WTC11 (cell line): Measurements from ENCODE around the gene DMD. TPM values are rescaled to one million over a fixed set of nuclear protein-coding genes. Genes with fewer than 3 reads are reported as not detected.

Source experiments
- ATAC-seq: fragments of 200-7000 bp; cut with Tn5 transposase; 2 replicates; pipeline ENCODE4 v1.10.0; 2021; ENCODE audit warnings: mild to moderate bottlenecking, moderate library complexity
- CTCF ChIA-PET: fragments of 300-600 bp; sonication (Branson Sonifier 250); formaldehyde crosslinking; loops from one replicate; lab custom pipeline; 2021; ENCODE audit warnings: antibody characterized with exemption; lab: Charles Lee
- POLR2A ChIA-PET: fragments of 350-600 bp; sonication (Branson Sonifier 250); formaldehyde crosslinking; loops from one replicate; lab custom pipeline; 2021; ENCODE audit warnings: antibody characterized with exemption; lab: Charles Lee
- DNase-seq: peaks from one replicate; pipeline ENCODE4 v3.0.0; 2021; ENCODE audit warnings: low spot score
- H3K27ac Mint-ChIP-seq: 2 replicates; pipeline ENCODE4 v1.8.0; 2021; ENCODE audit warnings: mixed read lengths
- H3K27me3 Mint-ChIP-seq: 2 replicates; pipeline ENCODE4 v1.8.0; 2021; ENCODE audit warnings: low read depth, mild to moderate bottlenecking, moderate library complexity, mixed read lengths
- H3K36me3 Mint-ChIP-seq: 2 replicates; pipeline ENCODE4 v1.8.0; 2021; ENCODE audit warnings: mixed read lengths
- H3K4me1 Mint-ChIP-seq: 2 replicates; pipeline ENCODE4 v1.8.0; 2022; ENCODE audit warnings: mixed read lengths
- H3K4me3 Mint-ChIP-seq: 2 replicates; pipeline ENCODE4 v1.8.0; 2021; ENCODE audit warnings: mild to moderate bottlenecking, moderate library complexity, mixed read lengths
- H3K9me3 Mint-ChIP-seq: 2 replicates; pipeline ENCODE4 v1.8.0; 2021; ENCODE audit warnings: mixed read lengths
- ATF1 ChIP-seq: sonication (generic); formaldehyde crosslinking; IDR thresholded peaks from 2 replicates; pipeline ENCODE4 v1.8.1; 2023; ENCODE audit warnings: mild to moderate bottlenecking, moderate library complexity, missing genetic modification reagents
- CREB1 ChIP-seq: sonication (generic); formaldehyde crosslinking; IDR thresholded peaks from 2 replicates; pipeline ENCODE4 v1.8.0; 2023; ENCODE audit warnings: mild to moderate bottlenecking, missing genetic modification reagents
- FOXJ3 ChIP-seq: sonication (generic); formaldehyde crosslinking; IDR thresholded peaks from 2 replicates; pipeline ENCODE4 v1.9.0; 2021; ENCODE audit warnings: missing genetic modification reagents, mild to moderate bottlenecking, borderline replicate concordance
- FOXP1 ChIP-seq: sonication (generic); formaldehyde crosslinking; IDR thresholded peaks from 2 replicates; pipeline ENCODE4 v1.8.0; 2022; ENCODE audit warnings: missing genetic modification reagents, mild to moderate bottlenecking, moderate library complexity, borderline replicate concordance
- GABPB1 ChIP-seq: sonication (generic); formaldehyde crosslinking; IDR thresholded peaks from 2 replicates; pipeline ENCODE4 v1.8.1; 2023; ENCODE audit warnings: mild to moderate bottlenecking, missing genetic modification reagents
- GRHL2 ChIP-seq: fragments of 250-450 bp; sonication (Bioruptor Pico); IDR thresholded peaks from 2 replicates; pipeline ENCODE4 v1.8.0; 2022; ENCODE audit warnings: mild to moderate bottlenecking, moderate library complexity; ENCODE audit not compliant: insufficient replicate concordance, severe bottlenecking
- HMGA2 ChIP-seq: fragments of 250-450 bp; sonication (Bioruptor Pico); IDR thresholded peaks from 2 replicates; pipeline ENCODE4 v1.4.0; 2021; ENCODE audit warnings: mild to moderate bottlenecking, moderate library complexity
- MLX ChIP-seq: sonication (generic); formaldehyde crosslinking; IDR thresholded peaks from 2 replicates; pipeline ENCODE4 v1.8.1; 2023; ENCODE audit warnings: mild to moderate bottlenecking, missing genetic modification reagents, moderate library complexity
- NFE2L1 ChIP-seq: sonication (generic); formaldehyde crosslinking; IDR thresholded peaks from 2 replicates; pipeline ENCODE4 v1.8.1; 2023; ENCODE audit warnings: missing genetic modification reagents
- RELA ChIP-seq: sonication (generic); formaldehyde crosslinking; IDR thresholded peaks from 2 replicates; pipeline ENCODE4 v1.8.1; 2022; ENCODE audit warnings: missing genetic modification reagents, mild to moderate bottlenecking, borderline replicate concordance
- STAT6 ChIP-seq: sonication (generic); formaldehyde crosslinking; conservative IDR thresholded peaks from 2 replicates; pipeline ENCODE4 v1.8.1; 2023; ENCODE audit warnings: mild to moderate bottlenecking, low read depth, missing genetic modification reagents, moderate library complexity
- ZNF121 ChIP-seq: sonication (generic); formaldehyde crosslinking; IDR thresholded peaks from 2 replicates; pipeline ENCODE4 v1.8.0; 2023; ENCODE audit warnings: missing genetic modification reagents
- ZNF416 ChIP-seq: fragments of 250-450 bp; sonication (Bioruptor Pico); IDR thresholded peaks from 2 replicates; pipeline ENCODE4 v1.9.0; 2021; ENCODE audit warnings: mild to moderate bottlenecking, inconsistent platforms
- ZSCAN18 ChIP-seq: fragments of 250-450 bp; sonication (Bioruptor Pico); IDR thresholded peaks from 2 replicates; pipeline ENCODE4 v2.1.2; 2022; ENCODE audit warnings: mild to moderate bottlenecking, moderate library complexity
- total RNA-seq: library from RNA; stranded (reverse); gene quantifications from 3 replicates; pipeline ENCODE4 v1.2.3, GENCODE V29; 2021
- TF ChIP-seq, protein P1 (sequence below): sonication (generic); formaldehyde crosslinking; IDR thresholded peaks from 2 replicates; pipeline ENCODE4 v1.8.0; 2022; ENCODE audit warnings: mild to moderate bottlenecking, missing genetic modification reagents
- TF ChIP-seq, protein P2 (sequence below): sonication (generic); formaldehyde crosslinking; IDR thresholded peaks from 2 replicates; pipeline ENCODE4 v1.8.1; 2023; ENCODE audit warnings: mild to moderate bottlenecking, moderate library complexity, missing genetic modification reagents
- TF ChIP-seq, protein P3 (sequence below): sonication (generic); formaldehyde crosslinking; IDR thresholded peaks from 2 replicates; pipeline ENCODE4 v1.8.0; 2022; ENCODE audit warnings: missing genetic modification reagents
- TF ChIP-seq, protein P4 (sequence below): fragments of 250-450 bp; sonication (Bioruptor Pico); IDR thresholded peaks from 2 replicates; pipeline ENCODE4 v1.9.0; 2021; ENCODE audit warnings: moderate library complexity, mild to moderate bottlenecking, inconsistent platforms, borderline replicate concordance
- TF ChIP-seq, protein P5 (sequence below): fragments of 250-450 bp; sonication (Bioruptor Pico); IDR thresholded peaks from 2 replicates; pipeline ENCODE4 v1.9.0; 2021; ENCODE audit warnings: mild to moderate bottlenecking

Gene DMD
- total RNA-seq, 1 experiment from 2014 or later, result 9.1 TPM

- TF ChIP-seq, protein P1, sequence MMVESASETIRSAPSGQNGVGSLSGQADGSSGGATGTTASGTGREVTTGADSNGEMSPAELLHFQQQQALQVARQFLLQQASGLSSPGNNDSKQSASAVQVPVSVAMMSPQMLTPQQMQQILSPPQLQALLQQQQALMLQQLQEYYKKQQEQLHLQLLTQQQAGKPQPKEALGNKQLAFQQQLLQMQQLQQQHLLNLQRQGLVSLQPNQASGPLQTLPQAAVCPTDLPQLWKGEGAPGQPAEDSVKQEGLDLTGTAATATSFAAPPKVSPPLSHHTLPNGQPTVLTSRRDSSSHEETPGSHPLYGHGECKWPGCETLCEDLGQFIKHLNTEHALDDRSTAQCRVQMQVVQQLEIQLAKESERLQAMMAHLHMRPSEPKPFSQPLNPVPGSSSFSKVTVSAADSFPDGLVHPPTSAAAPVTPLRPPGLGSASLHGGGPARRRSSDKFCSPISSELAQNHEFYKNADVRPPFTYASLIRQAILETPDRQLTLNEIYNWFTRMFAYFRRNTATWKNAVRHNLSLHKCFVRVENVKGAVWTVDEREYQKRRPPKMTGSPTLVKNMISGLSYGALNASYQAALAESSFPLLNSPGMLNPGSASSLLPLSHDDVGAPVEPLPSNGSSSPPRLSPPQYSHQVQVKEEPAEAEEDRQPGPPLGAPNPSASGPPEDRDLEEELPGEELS, result no peak
- TF ChIP-seq ZSCAN18 (CRISPR knock-in tag), result no peak
- TF ChIP-seq ZNF121 (CRISPR knock-in tag), result no peak
- no peak for TF ChIP-seq NFE2L1 (CRISPR knock-in tag)
- TF ChIP-seq, protein P2, sequence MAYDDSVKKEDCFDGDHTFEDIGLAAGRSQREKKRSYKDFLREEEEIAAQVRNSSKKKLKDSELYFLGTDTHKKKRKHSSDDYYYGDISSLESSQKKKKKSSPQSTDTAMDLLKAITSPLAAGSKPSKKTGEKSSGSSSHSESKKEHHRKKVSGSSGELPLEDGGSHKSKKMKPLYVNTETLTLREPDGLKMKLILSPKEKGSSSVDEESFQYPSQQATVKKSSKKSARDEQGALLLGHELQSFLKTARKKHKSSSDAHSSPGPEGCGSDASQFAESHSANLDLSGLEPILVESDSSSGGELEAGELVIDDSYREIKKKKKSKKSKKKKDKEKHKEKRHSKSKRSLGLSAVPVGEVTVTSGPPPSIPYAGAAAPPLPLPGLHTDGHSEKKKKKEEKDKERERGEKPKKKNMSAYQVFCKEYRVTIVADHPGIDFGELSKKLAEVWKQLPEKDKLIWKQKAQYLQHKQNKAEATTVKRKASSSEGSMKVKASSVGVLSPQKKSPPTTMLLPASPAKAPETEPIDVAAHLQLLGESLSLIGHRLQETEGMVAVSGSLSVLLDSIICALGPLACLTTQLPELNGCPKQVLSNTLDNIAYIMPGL (CRISPR knock-in tag), result no peak
- TF ChIP-seq, protein P3, sequence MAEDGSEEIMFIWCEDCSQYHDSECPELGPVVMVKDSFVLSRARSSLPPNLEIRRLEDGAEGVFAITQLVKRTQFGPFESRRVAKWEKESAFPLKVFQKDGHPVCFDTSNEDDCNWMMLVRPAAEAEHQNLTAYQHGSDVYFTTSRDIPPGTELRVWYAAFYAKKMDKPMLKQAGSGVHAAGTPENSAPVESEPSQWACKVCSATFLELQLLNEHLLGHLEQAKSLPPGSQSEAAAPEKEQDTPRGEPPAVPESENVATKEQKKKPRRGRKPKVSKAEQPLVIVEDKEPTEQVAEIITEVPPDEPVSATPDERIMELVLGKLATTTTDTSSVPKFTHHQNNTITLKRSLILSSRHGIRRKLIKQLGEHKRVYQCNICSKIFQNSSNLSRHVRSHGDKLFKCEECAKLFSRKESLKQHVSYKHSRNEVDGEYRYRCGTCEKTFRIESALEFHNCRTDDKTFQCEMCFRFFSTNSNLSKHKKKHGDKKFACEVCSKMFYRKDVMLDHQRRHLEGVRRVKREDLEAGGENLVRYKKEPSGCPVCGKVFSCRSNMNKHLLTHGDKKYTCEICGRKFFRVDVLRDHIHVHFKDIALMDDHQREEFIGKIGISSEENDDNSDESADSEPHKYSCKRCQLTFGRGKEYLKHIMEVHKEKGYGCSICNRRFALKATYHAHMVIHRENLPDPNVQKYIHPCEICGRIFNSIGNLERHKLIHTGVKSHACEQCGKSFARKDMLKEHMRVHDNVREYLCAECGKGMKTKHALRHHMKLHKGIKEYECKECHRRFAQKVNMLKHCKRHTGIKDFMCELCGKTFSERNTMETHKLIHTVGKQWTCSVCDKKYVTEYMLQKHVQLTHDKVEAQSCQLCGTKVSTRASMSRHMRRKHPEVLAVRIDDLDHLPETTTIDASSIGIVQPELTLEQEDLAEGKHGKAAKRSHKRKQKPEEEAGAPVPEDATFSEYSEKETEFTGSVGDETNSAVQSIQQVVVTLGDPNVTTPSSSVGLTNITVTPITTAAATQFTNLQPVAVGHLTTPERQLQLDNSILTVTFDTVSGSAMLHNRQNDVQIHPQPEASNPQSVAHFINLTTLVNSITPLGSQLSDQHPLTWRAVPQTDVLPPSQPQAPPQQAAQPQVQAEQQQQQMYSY, result no peak
- no peak for TF ChIP-seq GRHL2
- no peak for TF ChIP-seq GABPB1
- TF ChIP-seq STAT6, result no peak
- TF ChIP-seq ATF1 (CRISPR knock-in tag), result no peak
- TF ChIP-seq CREB1 (CRISPR knock-in tag), result no peak
- TF ChIP-seq MLX, result no peak
- TF ChIP-seq, protein P4, sequence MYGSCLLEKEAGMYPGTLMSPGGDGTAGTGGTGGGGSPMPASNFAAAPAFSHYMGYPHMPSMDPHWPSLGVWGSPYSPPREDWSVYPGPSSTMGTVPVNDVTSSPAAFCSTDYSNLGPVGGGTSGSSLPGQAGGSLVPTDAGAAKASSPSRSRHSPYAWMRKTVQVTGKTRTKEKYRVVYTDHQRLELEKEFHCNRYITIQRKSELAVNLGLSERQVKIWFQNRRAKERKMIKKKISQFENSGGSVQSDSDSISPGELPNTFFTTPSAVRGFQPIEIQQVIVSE (CRISPR knock-in tag), result no peak
- TF ChIP-seq ZNF416 (CRISPR knock-in tag), result no peak
- TF ChIP-seq FOXP1 (CRISPR knock-in tag), result no peak
- TF ChIP-seq, protein P5, sequence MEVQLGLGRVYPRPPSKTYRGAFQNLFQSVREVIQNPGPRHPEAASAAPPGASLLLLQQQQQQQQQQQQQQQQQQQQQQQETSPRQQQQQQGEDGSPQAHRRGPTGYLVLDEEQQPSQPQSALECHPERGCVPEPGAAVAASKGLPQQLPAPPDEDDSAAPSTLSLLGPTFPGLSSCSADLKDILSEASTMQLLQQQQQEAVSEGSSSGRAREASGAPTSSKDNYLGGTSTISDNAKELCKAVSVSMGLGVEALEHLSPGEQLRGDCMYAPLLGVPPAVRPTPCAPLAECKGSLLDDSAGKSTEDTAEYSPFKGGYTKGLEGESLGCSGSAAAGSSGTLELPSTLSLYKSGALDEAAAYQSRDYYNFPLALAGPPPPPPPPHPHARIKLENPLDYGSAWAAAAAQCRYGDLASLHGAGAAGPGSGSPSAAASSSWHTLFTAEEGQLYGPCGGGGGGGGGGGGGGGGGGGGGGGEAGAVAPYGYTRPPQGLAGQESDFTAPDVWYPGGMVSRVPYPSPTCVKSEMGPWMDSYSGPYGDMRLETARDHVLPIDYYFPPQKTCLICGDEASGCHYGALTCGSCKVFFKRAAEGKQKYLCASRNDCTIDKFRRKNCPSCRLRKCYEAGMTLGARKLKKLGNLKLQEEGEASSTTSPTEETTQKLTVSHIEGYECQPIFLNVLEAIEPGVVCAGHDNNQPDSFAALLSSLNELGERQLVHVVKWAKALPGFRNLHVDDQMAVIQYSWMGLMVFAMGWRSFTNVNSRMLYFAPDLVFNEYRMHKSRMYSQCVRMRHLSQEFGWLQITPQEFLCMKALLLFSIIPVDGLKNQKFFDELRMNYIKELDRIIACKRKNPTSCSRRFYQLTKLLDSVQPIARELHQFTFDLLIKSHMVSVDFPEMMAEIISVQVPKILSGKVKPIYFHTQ (CRISPR knock-in tag), result no peak
- TF ChIP-seq RELA (CRISPR knock-in tag), result no peak
- no peak for TF ChIP-seq HMGA2
- no peak for TF ChIP-seq FOXJ3 (CRISPR knock-in tag)
- DNase-seq (no peak), ATAC-seq (no peak)
- Mint-ChIP-seq H3K27ac (no peak overlapping the region), H3K36me3 (no peaks in the 10 kb centered on the region), H3K4me1 (no peaks in the 10 kb centered on the region), H3K9me3 (0 out of 2 replicates have a peak, but pooled peaks cover 4% of the 10 kb centered on the region), H3K4me3 (no peak overlapping the region), H3K27me3 (no peaks in the 10 kb centered on the region)
- POLR2A ChIA-PET, result no interaction called here
- CTCF ChIA-PET, result no interaction called here
Measured at GRCh38 chrX:32397562-32398216, 813.7 kb downstream of the DMD start.
